Colon (tissue), 2 donors: Measurements from ENCODE around the gene ZNF691.
"Not testable (repeated sequence)": the region's sequence is repeated elsewhere in the genome, so short reads cannot be mapped to it uniquely, and the experiment has no call there.

Experiments
- FAIRE-seq: peaks from 2 replicates; lab custom pipeline; 2012; peaks lifted over from hg19 to GRCh38; lab: Jason Lieb, UNC
- donor health status: control.
- donor health status: control.

Gene ZNF691

GRCh38 chr1:42860339-42861013 is 14.1 kb downstream of the ZNF691 start:
- FAIRE-seq = no peak

GRCh38 chr1:42861014-42861399 is 14.6 kb downstream of the ZNF691 start:
- FAIRE-seq = no peak

GRCh38 chr1:42866549-42866948 is 20.1 kb downstream of the ZNF691 start:
- no peak for FAIRE-seq

GRCh38 chr1:42868466-42868865 is 22.1 kb downstream of the ZNF691 start:
- FAIRE-seq = not testable (repeated sequence)

GRCh38 chr1:42869254-42869653 is 22.8 kb downstream of the ZNF691 start:
- not testable (repeated sequence) for FAIRE-seq

- not testable (repeated sequence) for FAIRE-seq
Measured at GRCh38 chr1:42869751-42870150, 23.3 kb downstream of the ZNF691 start.

- not testable (repeated sequence) for FAIRE-seq
Measured at GRCh38 chr1:42873108-42873507, 26.7 kb downstream of the ZNF691 start.

- no peak for FAIRE-seq
Measured at GRCh38 chr1:42873670-42874069, 27.3 kb downstream of the ZNF691 start.

GRCh38 chr1:42876009-42876408 is 29.6 kb downstream of the ZNF691 start:
- no peak for FAIRE-seq

- no peak for FAIRE-seq
Measured at GRCh38 chr1:42877380-42877779, 31.0 kb downstream of the ZNF691 start.

GRCh38 chr1:42880384-42880783 is 34.0 kb downstream of the ZNF691 start:
- no peak for FAIRE-seq

- no peak for FAIRE-seq
Measured at GRCh38 chr1:42886046-42886739, 39.8 kb downstream of the ZNF691 start.

GRCh38 chr1:42886800-42887199 is 40.4 kb downstream of the ZNF691 start:
- no peak for FAIRE-seq

- FAIRE-seq = no peak
Measured at GRCh38 chr1:42887366-42887765, 41.0 kb downstream of the ZNF691 start.

GRCh38 chr1:42888013-42888633 is 41.7 kb downstream of the ZNF691 start:
- FAIRE-seq = no peak

- no peak for FAIRE-seq
Measured at GRCh38 chr1:42889264-42889663, 42.9 kb downstream of the ZNF691 start.

GRCh38 chr1:42891465-42892138 is 45.2 kb downstream of the ZNF691 start:
- FAIRE-seq = no peak

GRCh38 chr1:42899960-42900359 is 53.5 kb downstream of the ZNF691 start:
- FAIRE-seq = not testable (repeated sequence)
